ENCODE data around the gene PRTFDC1.
"Not testable (repeated sequence)": the region's sequence is repeated elsewhere in the genome, so short reads cannot be mapped to it uniquely, and the experiment has no call there.

The PRTFDC1 gene

DNA sequence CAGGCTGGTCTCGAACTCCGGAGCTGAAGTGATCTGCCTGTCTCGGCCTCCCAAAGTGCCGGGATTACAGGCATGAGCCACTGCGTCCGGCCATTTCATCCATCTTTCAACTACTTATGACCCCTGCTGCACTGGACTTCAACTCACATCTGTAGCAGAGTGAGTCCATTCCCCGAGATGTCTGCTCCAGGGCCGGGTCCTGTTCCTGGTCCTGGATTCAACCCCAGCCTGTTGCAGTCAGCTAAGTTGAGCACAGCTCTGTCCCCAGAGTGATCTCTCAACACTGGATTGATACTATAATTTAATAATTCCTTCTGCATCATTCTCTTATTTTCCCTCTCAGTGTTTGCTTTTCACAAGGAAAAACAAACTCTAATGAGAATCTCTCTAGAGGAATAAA is 25.8 kb downstream of the PRTFDC1 start:
- H3K27me3 ChIP-seq = peaks cover 3 to 34% (median 14%) of the 10 kb centered on the region in 11 experiments; a peak in 13 of 22 replicates
- TF ChIP-seq Cebpa-rat (IDR thresholded peaks at IDR 0.05) = no peak
- H4K20me1 ChIP-seq = peaks cover 0 to 7% (median 0%) of the 10 kb centered on the region in 11 experiments; a peak in 3 of 22 replicates
- H3K27ac ChIP-seq = no peak overlapping the region
- H3K4me1 ChIP-seq = peaks cover 23 to 40% (median 26%) of the 10 kb centered on the region in 10 experiments
- H3K9me3 ChIP-seq (replicated peaks in 1 of 11) = peaks cover 0 to 20% (median 11%) of the 10 kb centered on the region in 11 experiments; a peak in 12 of 22 replicates
- no peak overlapping the region for H3K9ac ChIP-seq
- no peak overlapping the region for H3K4me2 ChIP-seq
- no peak overlapping the region for H3K4me3 ChIP-seq
- H3K36me3 ChIP-seq = no peaks in the 10 kb centered on the region; a peak in 1 of 22 replicates

DNA sequence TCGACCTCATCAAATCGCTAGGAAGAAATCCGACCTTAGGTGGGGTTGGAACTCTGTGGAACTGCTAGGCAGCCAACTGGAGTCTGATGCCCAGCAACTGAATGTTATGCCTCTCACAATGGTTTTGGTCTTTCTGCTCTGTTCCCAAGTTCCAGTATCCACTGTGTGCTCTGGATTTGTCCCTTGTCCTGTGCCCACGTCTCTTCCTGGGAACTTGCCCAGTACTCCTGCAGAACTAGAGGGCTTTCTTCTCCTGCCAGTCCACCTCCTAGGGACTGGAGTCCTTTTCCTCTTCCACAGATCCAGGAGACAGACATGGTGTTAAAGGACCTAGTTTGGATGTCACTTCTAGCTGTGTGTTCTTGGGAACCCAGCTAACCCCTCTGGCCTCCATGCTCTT is 26.6 kb downstream of the PRTFDC1 start:
- Histone ChIP-seq H3K36me3 (no peaks in the 10 kb centered on the region; a peak in 1 of 22 replicates), H3K27ac (no peak overlapping the region), H3K9ac (no peak overlapping the region), H3K4me2 (no peak overlapping the region), H3K27me3 (peaks cover 3 to 34% (median 14%) of the 10 kb centered on the region in 11 experiments; a peak in 13 of 22 replicates), H3K4me1 (peaks cover 22 to 46% (median 32%) of the 10 kb centered on the region in 10 experiments), H4K20me1 (peaks cover 0 to 7% (median 0%) of the 10 kb centered on the region in 11 experiments; a peak in 3 of 22 replicates), H3K9me3 (replicated peaks in 1 of 11) (peaks cover 0 to 20% (median 11%) of the 10 kb centered on the region in 11 experiments; a peak in 12 of 22 replicates), H3K4me3 (no peak overlapping the region)
- no peak for TF ChIP-seq Cebpa-rat (IDR thresholded peaks at IDR 0.05)

DNA sequence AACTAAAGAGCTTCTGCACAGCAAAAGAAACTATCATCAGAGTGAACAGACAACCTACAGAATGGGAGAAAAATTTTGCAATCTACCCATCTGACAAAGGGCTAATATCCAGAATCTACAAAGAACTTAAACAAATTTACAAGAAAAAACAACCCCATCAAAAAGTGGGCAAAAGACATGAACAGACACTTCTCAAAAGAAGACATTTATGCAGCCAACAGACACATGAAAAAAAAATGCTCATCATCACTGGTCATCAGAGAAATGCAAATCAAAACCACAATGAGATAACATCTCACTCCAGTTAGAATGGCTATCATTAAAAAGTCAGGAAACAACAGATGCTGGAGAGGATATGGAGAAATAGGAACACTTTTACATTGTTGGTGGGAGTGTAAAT is 27.9 kb downstream of the PRTFDC1 start:
- not testable (repeated sequence) for H3K27ac ChIP-seq, H3K9ac ChIP-seq, H4K20me1 ChIP-seq, H3K4me3 ChIP-seq, H3K36me3 ChIP-seq, H3K4me2 ChIP-seq
- Histone ChIP-seq H3K27me3 (peaks cover 3 to 29% (median 14%) of the 10 kb centered on the region in 11 experiments; a peak in 13 of 22 replicates), H3K4me1 (peaks cover 9 to 38% (median 19%) of the 10 kb centered on the region in 10 experiments), H3K9me3 (replicated peaks in 1 of 11) (peaks cover 9 to 29% (median 19%) of the 10 kb centered on the region in 11 experiments; a peak in 21 of 22 replicates)

DNA sequence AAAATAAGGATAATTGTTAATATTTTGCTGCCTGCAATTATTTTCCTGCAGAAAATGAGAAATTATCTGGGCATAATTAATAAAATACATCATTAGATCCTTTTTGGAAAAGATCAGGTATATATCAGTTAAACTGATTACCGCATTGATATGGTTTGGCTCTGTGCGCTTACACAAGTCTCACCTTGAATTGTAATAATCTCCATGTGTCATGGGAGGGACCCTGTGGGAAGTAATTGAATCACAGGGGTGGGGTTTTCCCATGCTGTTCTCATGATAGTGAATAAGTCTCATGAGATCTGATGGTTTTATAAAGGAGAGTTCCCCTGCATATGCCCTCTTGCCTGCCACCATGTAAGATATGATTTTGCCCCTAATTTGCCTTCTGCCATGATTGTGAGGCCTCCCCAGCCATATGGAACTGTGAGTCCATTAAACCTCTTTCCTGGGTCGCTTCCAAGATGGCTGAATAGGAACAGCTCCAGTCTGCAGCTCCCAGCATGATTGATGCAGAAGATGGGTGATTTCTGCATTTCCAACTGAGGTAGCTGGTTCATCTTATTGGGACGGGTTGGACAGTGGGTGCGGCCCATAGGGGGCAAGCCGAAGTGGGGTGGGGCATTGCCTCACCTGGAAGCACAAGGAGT is 30.1 kb downstream of the PRTFDC1 start:
- H3K36me3 ChIP-seq, H3K4me3 ChIP-seq, H3K9ac ChIP-seq, H4K20me1 ChIP-seq: not testable (repeated sequence)
- Histone ChIP-seq H3K27me3 (peaks cover 0 to 18% (median 5%) of the 10 kb centered on the region in 11 experiments; a peak in 10 of 22 replicates), H3K4me1 (peaks cover 0 to 28% (median 10%) of the 10 kb centered on the region in 10 experiments; a peak in 17 of 20 replicates), H3K4me2 (peak overlapping the region in 3 of 11 experiments; percentile 61 to 78 (median 65); a peak in 6 of 22 replicates), H3K27ac (peak overlapping the region in 1 of 11 experiments; percentile 82; a peak in 1 of 22 replicates), H3K9me3 (replicated peaks in 1 of 11) (peaks cover 17 to 40% (median 31%) of the 10 kb centered on the region in 11 experiments; a peak in 21 of 22 replicates)

DNA sequence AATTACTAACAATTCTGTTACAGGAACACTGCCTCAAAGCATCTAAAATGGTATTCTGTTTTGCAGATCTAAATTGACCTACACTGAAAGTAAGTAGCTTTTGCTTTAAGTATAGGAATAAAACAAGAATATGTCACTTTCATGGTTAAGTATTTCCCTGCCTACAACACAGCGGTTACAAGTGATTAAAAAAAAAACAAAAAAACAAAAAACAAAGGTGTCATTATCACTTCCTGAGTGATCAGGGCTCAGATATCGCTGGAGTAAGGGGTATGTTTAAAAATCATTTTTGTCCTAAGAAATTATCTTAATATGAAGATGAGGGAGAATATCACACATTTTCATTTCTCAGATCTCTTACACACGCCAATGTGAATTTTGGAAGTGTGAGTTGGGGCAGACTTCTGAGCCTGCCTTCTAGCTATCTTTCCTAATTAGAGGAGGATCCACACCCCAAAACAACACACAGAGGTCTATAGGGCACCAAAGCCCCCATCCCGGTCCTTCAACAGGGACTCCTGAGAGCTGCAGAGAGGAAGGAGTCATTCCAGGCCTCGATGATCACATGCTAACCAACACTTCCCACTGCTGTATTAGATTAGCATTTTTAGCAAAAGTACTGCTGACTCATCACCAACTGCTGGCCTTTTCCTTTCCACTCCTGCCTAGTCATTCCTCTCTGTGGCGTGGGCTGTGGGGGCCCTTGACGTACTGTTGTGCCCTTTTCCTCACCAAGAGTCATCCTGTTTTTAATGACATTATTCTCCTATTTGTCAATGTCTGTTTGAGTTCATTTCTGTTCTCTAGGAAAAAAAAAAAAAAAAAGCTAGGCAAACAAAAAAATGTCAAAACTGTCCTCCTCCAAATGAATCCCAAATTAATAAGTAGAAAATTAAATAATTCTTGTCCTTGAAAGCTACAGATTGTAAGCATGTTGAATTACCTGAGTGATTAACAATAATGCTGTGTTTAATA is 31.2 kb downstream of the PRTFDC1 start:
- Histone ChIP-seq H3K27ac (peak overlapping the region in 6 of 11 experiments; percentile 38 to 82 (median 66); a peak in 11 of 22 replicates), H3K9ac (peak overlapping the region in 3 of 11 experiments; percentile 29 to 54 (median 48); a peak in 3 of 22 replicates), H3K4me2 (peak overlapping the region in 10 of 11 experiments; percentile 4 to 78 (median 60); a peak in 17 of 22 replicates)

DNA sequence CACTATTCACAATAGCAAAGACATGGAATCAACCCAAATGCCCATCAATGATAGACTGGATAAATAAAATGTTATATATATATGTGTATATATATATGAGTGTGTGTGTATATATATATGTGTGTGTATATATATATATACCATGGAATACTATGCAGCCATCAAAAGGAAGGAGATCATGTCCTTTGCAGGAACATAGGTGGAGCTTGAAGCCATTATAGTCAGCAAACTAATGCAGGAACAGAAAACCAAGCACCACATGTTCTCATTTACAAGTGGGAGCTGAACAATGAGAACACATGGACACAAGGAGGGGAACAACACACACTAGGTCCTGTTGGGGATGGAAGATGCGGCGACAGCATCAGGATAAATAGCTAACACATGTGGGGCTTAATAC is 32.2 kb downstream of the PRTFDC1 start:
- H3K27ac ChIP-seq, H3K9ac ChIP-seq, H4K20me1 ChIP-seq, H3K27me3 ChIP-seq, H3K36me3 ChIP-seq, H3K4me3 ChIP-seq: not testable (repeated sequence)
- Histone ChIP-seq H3K4me2 (peak overlapping the region in 1 of 11 experiments; percentile 65; a peak in 1 of 22 replicates), H3K4me1 (peaks cover 0 to 42% (median 10%) of the 10 kb centered on the region in 10 experiments; a peak in 17 of 20 replicates), H3K9me3 (replicated peaks in 1 of 11) (peaks cover 17 to 36% (median 28%) of the 10 kb centered on the region in 11 experiments; a peak in 21 of 22 replicates)

More for the DNA sequence above, 31.2 kb downstream of the PRTFDC1 start:
- peaks cover 0 to 32% (median 10%) of the 10 kb centered on the region in 10 experiments; a peak in 17 of 20 replicates for H3K4me1 ChIP-seq
- H3K27me3 ChIP-seq = peaks cover 0 to 7% (median 3%) of the 10 kb centered on the region in 11 experiments; a peak in 7 of 22 replicates
- TF ChIP-seq Cebpa-rat (IDR thresholded peaks at IDR 0.05) = no peak
- H4K20me1 ChIP-seq = no peaks in the 10 kb centered on the region
- no peaks in the 10 kb centered on the region; a peak in 1 of 22 replicates for H3K36me3 ChIP-seq
- peaks cover 17 to 40% (median 31%) of the 10 kb centered on the region in 11 experiments; a peak in 21 of 22 replicates for H3K9me3 ChIP-seq (replicated peaks in 1 of 11)
- no peak overlapping the region for H3K4me3 ChIP-seq

DNA sequence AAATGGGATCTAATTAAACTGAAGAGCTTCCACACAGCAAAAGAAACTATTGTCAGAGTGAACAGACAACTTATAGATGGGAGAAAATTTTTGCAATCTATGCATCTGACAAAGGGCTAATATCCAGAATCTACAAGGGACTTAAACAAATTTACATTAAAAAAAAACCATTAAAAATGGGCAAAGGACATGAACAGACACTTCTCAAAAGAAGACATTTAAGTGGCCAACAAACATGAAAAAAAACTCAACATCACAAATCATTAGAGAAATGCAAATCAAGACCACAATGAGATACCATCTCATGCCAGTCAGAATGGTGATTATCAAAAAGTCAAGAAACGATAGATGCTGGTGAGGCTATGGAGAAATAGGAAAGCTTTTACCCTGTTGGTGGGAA is 32.8 kb downstream of the PRTFDC1 start:
- Histone ChIP-seq H3K4me1 (peaks cover 0 to 48% (median 10%) of the 10 kb centered on the region in 10 experiments; a peak in 17 of 20 replicates), H3K9me3 (replicated peaks in 1 of 11) (peaks cover 17 to 34% (median 28%) of the 10 kb centered on the region in 11 experiments; a peak in 21 of 22 replicates)
- not testable (repeated sequence) for H3K4me3 ChIP-seq, H3K27me3 ChIP-seq, H3K36me3 ChIP-seq, H3K9ac ChIP-seq, H3K27ac ChIP-seq, H3K4me2 ChIP-seq, H4K20me1 ChIP-seq

DNA sequence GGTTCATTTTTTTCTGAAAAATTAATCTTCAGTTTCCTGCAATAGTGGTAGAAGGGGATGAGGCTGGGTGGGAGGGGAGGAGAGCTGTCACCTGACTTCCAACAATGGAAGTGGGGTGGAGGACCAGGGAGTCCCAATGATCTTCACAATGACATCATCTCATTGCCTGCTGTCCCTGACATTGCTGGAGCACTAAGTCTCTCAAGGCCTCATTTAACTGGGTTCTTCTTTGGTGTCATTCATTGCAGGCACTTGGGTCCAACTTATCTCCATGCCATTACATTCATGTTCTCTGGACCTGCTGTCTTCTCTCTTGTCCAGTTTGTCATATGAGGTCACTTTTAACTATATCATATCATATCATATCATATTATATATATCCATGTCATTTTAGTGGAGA is 34.4 kb downstream of the PRTFDC1 start:
- Histone ChIP-seq H3K27ac (no peak overlapping the region), H3K36me3 (no peaks in the 10 kb centered on the region; a peak in 1 of 22 replicates), H3K4me3 (no peak overlapping the region), H3K27me3 (no peaks in the 10 kb centered on the region), H3K4me2 (no peak overlapping the region), H3K4me1 (peaks cover 0 to 49% (median 10%) of the 10 kb centered on the region in 10 experiments; a peak in 17 of 20 replicates), H4K20me1 (no peaks in the 10 kb centered on the region), H3K9ac (no peak overlapping the region), H3K9me3 (replicated peaks in 1 of 11) (peaks cover 17 to 26% (median 22%) of the 10 kb centered on the region in 11 experiments; a peak in 21 of 22 replicates)
- no peak for TF ChIP-seq Cebpa-rat (IDR thresholded peaks at IDR 0.05)

Measured in BLaER1 treated with 17β-estradiol and CSF1 and Interleukin-3, amounts not matched to agents 10 nM and 100 nM (cell line).